ENCODE measurements around the gene DDX41.

DNA sequence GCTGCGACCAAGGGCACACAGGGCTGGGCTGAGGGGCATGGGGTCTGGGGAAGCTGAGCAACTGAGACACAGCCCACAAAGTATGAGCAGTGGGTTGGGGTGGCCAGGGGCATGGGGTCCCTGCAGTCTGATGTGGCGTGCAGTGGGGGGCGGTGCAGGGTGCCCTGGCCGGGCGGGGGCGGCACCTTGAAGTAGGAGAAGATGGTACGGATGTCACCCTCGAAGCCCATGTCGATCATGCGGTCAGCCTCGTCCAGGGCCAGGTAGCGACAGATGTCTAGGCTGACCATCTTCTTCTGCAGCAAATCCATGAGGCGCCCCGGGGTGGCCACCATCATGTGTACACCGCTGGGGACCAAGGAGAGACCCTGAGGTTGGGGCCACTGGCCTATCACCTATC, 3.3 kb downstream of the DDX41 start:
- TF ChIP-seq, protein P1, sequence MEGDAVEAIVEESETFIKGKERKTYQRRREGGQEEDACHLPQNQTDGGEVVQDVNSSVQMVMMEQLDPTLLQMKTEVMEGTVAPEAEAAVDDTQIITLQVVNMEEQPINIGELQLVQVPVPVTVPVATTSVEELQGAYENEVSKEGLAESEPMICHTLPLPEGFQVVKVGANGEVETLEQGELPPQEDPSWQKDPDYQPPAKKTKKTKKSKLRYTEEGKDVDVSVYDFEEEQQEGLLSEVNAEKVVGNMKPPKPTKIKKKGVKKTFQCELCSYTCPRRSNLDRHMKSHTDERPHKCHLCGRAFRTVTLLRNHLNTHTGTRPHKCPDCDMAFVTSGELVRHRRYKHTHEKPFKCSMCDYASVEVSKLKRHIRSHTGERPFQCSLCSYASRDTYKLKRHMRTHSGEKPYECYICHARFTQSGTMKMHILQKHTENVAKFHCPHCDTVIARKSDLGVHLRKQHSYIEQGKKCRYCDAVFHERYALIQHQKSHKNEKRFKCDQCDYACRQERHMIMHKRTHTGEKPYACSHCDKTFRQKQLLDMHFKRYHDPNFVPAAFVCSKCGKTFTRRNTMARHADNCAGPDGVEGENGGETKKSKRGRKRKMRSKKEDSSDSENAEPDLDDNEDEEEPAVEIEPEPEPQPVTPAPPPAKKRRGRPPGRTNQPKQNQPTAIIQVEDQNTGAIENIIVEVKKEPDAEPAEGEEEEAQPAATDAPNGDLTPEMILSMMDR (IDR thresholded peaks at IDR 0.05), result no peak
- TF ChIP-seq POLR2A (IDR thresholded peaks at IDR 0.05), result no peak

Measured in heart left ventricle (tissue), 13 donors.